KMS-11 (cell line): ENCODE measurements around the gene CNTLN.
A peak's percentile ranks its signal among the peaks of the same experiment; 100 is the strongest.

Experiments used
- H2AFZ ChIP-seq: fragments of 200-600 bp; sonication (generic); 2 replicates; pipeline ENCODE4 v1.6.1; 2016; ENCODE audit warnings: antibody characterized with exemption, mixed run types, low read depth
- H3K27ac ChIP-seq: fragments of 200-600 bp; sonication (generic); 2 replicates; pipeline ENCODE4 v1.6.1; 2016; ENCODE audit warnings: mild to moderate bottlenecking, mixed run types
- H3K27me3 ChIP-seq: fragments of 200-600 bp; sonication (generic); 2 replicates; pipeline ENCODE4 v1.6.1; 2017; ENCODE audit warnings: mild to moderate bottlenecking, low read depth, mixed run types, moderate library complexity; ENCODE audit not compliant: insufficient read depth
- H3K36me3 ChIP-seq: fragments of 200-600 bp; sonication (generic); 2 replicates; pipeline ENCODE4 v1.6.1; 2017; ENCODE audit warnings: mild to moderate bottlenecking, mixed run types; ENCODE audit not compliant: insufficient read depth
- H3K4me1 ChIP-seq: fragments of 200-600 bp; sonication (generic); 2 replicates; pipeline ENCODE4 v1.6.1; 2016; ENCODE audit warnings: mild to moderate bottlenecking, low read depth, mixed run types; ENCODE audit not compliant: poor library complexity, severe bottlenecking
- H3K4me2 ChIP-seq: fragments of 200-600 bp; sonication (generic); 2 replicates; pipeline ENCODE4 v1.7.0; 2016; ENCODE audit warnings: mild to moderate bottlenecking, mixed run types
- H3K4me3 ChIP-seq: fragments of 200-600 bp; sonication (generic); IDR thresholded peaks from 2 replicates; pipeline ENCODE4 v1.6.1; 2017; ENCODE audit warnings: low read depth, low read length, mixed read lengths; ENCODE audit not compliant: insufficient read depth
- H3K79me2 ChIP-seq: fragments of 200-600 bp; sonication (generic); 2 replicates; pipeline ENCODE4 v1.6.1; 2016; ENCODE audit warnings: low read depth, mixed run types; ENCODE audit not compliant: insufficient read depth
- H3K9ac ChIP-seq: fragments of 200-600 bp; sonication (generic); 2 replicates; pipeline ENCODE4 v1.6.1; 2016; ENCODE audit warnings: mild to moderate bottlenecking, mixed run types
- H4K20me1 ChIP-seq: fragments of 200-600 bp; sonication (generic); 2 replicates; pipeline ENCODE4 v1.6.1; 2016; ENCODE audit warnings: mild to moderate bottlenecking, mixed run types; ENCODE audit not compliant: insufficient read depth
- TF ChIP-seq, protein P1 (sequence below): fragments of 200-600 bp; sonication (generic); conservative IDR thresholded peaks from 2 replicates; pipeline ENCODE4 v1.6.1; 2017; ENCODE audit warnings: low read depth, mild to moderate bottlenecking, antibody characterized with exemption, low read length, moderate library complexity, mixed read lengths

The CNTLN gene

DNA sequence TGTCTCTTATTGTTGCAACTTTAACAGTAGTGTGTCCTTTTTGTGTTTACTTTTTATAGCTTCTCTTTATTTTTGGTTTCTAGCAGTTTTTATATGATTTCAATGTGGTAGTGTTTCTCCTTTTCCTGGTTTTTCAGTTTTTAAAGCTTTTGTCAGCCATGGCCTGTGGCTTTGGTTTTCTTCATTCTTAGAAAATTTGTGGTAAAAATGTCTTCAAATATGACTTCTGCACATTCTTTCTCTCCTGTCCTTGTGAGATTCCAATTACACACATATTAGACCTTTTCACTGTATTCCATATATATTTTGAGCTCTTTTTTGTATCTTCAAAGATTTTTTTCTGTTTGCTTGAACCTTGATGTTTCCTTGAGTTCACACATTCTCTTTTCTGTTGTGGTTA is 180.5 kb downstream of the CNTLN start:
- H3K4me3 ChIP-seq, result no peak overlapping the region
- TF ChIP-seq, protein P1, sequence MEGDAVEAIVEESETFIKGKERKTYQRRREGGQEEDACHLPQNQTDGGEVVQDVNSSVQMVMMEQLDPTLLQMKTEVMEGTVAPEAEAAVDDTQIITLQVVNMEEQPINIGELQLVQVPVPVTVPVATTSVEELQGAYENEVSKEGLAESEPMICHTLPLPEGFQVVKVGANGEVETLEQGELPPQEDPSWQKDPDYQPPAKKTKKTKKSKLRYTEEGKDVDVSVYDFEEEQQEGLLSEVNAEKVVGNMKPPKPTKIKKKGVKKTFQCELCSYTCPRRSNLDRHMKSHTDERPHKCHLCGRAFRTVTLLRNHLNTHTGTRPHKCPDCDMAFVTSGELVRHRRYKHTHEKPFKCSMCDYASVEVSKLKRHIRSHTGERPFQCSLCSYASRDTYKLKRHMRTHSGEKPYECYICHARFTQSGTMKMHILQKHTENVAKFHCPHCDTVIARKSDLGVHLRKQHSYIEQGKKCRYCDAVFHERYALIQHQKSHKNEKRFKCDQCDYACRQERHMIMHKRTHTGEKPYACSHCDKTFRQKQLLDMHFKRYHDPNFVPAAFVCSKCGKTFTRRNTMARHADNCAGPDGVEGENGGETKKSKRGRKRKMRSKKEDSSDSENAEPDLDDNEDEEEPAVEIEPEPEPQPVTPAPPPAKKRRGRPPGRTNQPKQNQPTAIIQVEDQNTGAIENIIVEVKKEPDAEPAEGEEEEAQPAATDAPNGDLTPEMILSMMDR, result no peak
- no peak overlapping the region for H3K9ac ChIP-seq
- no peak overlapping the region for H2AFZ ChIP-seq
- H3K4me1 ChIP-seq, result peaks cover 22% of the 10 kb centered on the region
- no peaks in the 10 kb centered on the region for H4K20me1 ChIP-seq
- H3K36me3 ChIP-seq, result no peaks in the 10 kb centered on the region
- H3K79me2 ChIP-seq, result no peaks in the 10 kb centered on the region
- no peak overlapping the region for H3K27ac ChIP-seq
- H3K27me3 ChIP-seq, result no peaks in the 10 kb centered on the region
- peak overlapping the region; percentile 49 for H3K4me2 ChIP-seq

DNA sequence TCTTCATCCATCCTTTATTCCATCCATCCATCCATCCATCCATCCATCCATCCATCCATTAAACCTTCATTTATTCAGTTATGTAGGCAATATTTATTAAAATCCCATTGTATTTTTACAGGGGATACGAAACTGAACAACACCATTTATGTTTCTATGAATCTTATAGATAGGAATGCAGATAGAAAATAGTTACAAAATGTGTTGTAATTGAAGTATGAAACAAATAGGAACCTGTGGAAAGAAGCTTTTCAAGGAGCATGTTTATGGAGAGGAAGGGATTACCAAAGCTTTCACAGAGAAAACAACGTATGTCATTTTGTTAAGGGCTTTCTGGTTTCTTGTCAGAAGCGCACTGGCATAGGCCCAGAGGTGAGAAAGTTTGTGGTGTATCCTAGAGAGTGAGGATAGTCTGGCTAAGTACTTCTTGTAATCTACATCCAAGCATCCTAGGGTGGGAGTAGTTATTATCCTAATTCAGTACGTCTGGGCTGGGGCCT is 184.0 kb downstream of the CNTLN start:
- Histone ChIP-seq H3K9ac (no peak overlapping the region), H3K27ac (no peak overlapping the region), H3K27me3 (no peaks in the 10 kb centered on the region), H3K4me3 (no peak overlapping the region), H3K4me1 (peaks cover 26% of the 10 kb centered on the region), H3K79me2 (no peaks in the 10 kb centered on the region), H3K36me3 (no peaks in the 10 kb centered on the region), H3K4me2 (no peak overlapping the region), H4K20me1 (no peaks in the 10 kb centered on the region), H2AFZ (no peak overlapping the region)
- TF ChIP-seq, protein P1, result no peak

DNA sequence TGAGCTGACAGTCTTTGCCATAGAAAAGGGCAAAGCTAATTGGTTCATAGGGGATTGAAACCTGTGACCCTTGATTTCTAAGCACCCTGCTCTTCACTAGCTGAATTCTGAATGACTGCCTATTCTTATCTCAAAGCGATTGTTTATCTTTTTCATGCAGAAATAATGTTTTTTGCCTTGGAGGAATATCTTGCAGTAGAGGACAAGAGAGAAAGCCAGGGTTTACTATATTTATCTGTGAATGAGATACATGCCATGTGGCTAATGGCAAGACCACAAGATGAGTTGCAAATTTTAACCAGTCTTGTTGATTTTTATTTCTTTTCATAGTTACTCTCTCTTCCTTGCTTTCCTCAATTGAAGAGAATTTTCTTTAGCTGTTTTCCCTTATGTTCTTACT is 185.0 kb downstream of the CNTLN start:
- TF ChIP-seq, protein P1, result no peak
- Histone ChIP-seq H3K4me2 (no peak overlapping the region), H3K9ac (no peak overlapping the region), H4K20me1 (no peaks in the 10 kb centered on the region), H3K4me1 (peaks cover 21% of the 10 kb centered on the region), H3K27ac (no peak overlapping the region), H3K4me3 (no peak overlapping the region), H3K27me3 (no peaks in the 10 kb centered on the region), H3K36me3 (no peaks in the 10 kb centered on the region), H3K79me2 (no peaks in the 10 kb centered on the region), H2AFZ (no peak overlapping the region)

DNA sequence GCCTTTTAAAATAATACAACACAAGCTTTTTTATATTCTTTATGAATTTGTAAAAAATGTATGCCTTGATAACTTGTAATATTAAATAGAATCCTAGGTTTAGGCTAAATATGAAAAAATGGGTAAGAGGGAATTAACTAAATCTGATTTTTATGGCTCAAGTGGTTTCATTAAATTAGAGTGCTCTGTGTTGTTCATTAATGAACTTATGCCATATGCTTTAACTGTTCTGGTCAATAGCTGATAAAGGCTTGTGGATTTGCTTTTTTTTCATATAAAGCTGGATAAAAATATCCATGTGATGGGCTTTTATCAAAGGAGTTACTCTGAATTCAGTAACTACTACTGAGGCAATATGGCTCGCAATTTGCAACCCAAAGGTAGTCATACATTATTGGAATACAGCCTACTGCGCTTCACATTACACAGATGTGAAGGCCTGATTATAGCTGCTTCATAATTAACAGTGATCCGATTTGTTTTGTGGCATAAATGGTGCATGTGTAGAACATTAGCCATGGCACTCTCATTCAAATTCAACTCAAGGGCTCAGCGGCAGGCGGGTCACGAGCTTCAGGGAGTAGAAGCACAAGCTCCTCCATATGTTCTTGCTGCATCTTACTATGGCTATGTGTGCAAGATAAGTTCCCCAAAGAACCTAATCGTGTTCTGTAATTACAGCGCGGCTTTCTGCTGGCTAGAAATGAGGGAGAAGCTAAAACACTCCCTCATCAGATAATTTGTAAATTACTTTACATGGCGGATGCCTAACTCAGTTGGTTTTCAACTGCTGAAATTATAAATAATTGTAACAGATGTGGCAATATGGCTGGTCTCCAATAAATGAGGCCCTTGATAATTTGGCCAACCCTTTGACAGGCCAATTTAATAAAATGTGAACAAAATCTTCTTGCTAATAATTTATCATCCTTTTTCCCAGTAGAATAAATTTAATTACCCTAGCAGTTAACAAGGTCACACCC is 188.3 kb downstream of the CNTLN start:
- Histone ChIP-seq H3K9ac (no peak overlapping the region), H3K4me2 (no peak overlapping the region), H2AFZ (no peak overlapping the region), H3K4me3 (no peak overlapping the region), H3K27me3 (no peaks in the 10 kb centered on the region), H3K36me3 (no peaks in the 10 kb centered on the region), H4K20me1 (no peaks in the 10 kb centered on the region), H3K27ac (no peak overlapping the region), H3K4me1 (peaks cover 10% of the 10 kb centered on the region), H3K79me2 (no peaks in the 10 kb centered on the region)
- TF ChIP-seq, protein P1, result no peak
